Activated CD8-positive, alpha-beta memory T cell treated with anti-CD3 and anti-CD28 coated beads for 1 hour (primary cell): Measurements from ENCODE around the gene MARCHF6.
"Not testable (repeated sequence)": the region's sequence is repeated elsewhere in the genome, so short reads cannot be mapped to it uniquely, and the experiment has no call there.

Source experiments
- DNase-seq, 2 donors: peaks; one replicate each; pipeline ENCODE4 v3.0.0-alpha.2; 2020; ENCODE audit warnings: low read depth in 1 of 2; ENCODE audit errors: extremely low read depth in 1 of 2

Gene MARCHF6

DNA sequence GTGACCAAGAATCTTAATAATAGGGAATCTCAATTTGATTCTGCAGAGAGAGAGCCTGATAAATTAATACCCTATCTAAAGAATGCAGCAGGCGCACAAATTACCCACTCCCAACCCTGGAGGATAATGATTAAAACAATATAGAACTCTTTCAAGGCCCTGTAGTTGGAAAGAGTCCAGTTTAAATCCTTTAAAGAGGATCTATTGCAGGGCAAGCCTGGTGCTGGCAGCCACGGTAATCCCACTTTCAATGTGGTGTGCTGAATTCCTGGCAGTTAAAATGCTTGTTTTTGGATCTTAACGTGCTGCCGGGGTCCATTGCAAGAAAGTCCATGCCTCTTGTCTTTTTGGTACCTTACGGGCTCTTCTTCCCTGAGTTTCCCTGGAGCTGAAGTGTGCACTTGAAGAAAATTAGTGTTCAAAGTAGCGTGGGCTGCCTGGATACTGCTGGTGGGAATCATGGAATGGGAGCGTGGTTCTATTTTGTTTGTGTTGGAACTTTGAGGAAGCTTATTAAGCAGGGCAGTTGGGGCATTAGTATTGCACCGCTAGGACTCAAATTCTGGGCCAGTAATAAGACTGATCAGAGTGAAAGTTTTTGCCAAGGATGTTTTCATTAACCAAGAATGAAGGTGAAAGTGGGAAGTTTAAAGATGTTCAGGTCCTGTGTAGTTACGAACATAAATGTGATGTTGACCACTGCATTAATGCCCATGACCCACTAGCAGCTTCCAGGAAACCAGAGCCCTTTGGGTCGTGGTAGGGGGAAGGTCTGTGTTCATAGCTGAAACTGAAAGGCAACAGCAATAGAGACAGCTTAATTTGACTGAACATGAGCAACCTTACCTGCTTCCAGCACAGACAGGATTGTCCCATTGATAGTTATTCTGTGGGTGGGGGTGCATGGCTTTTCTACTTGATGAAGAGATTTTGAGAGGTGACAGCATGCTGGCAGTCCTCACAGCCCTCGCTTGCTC, 20.8 kb downstream of the MARCHF6 start:
- no peak for DNase-seq

DNA sequence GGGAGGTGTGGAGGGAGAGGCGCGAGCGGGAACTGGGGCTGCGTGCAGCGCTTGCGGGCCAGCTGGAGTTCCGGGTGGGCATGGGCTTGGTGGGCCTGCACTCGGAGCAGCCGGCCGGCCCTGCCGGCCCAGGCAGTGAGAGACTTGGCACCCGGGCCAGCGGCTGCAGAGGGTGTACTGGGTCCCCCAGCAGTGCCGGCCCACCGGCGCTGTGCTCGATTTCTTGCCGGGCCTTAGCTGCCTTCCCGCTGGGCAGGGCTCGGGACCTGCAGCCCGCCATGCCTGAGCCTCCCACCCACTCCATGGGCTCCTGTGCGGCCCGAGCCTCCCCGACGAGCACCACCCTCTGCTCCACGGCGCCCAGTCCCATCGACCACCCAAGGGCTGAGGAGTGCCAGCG, 21.7 kb downstream of the MARCHF6 start:
- not testable (repeated sequence) for DNase-seq

DNA sequence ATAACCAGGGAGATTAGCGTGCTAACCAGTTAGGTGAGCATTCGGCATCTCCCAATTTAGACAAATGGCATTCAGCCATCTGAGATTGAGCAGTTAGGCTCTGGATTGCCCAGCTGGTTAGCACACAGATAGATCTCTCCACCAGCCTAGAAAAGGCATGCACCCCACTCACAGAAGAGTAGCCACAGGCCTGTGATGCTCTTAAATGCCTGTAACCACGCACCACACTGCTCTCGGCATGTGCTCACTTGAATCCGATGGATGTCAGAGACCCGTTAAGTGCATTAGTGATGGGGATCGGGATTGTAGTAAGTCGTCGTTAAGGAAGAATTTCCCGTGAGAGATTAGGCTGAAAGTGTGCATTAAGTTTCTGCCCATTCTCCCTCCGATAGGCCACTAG, 23.0 kb downstream of the MARCHF6 start:
- no peak for DNase-seq

- DNase-seq = no peak
These were observed 23.6 kb downstream of the MARCHF6 start for GRCh38 chr5:10377081-10377480.

DNA sequence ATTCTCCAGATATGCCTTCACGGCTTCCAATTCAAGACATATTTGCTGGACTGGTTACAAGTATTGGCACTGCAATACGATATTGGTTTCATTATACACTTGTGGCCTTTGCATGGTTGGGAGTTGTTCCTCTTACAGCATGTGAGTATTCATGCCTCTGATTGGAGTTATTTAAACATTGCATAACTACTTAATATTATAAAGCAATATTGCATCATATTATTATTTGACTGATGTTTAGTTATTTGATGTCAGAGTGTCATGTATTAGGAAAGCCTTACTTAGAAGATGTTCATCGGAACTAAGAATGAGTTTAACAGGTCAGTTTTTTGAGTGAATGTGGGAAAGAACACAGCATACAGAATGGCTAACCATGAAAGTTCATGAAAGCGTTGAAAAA, 28.3 kb downstream of the MARCHF6 start:
- DNase-seq = no peak

DNA sequence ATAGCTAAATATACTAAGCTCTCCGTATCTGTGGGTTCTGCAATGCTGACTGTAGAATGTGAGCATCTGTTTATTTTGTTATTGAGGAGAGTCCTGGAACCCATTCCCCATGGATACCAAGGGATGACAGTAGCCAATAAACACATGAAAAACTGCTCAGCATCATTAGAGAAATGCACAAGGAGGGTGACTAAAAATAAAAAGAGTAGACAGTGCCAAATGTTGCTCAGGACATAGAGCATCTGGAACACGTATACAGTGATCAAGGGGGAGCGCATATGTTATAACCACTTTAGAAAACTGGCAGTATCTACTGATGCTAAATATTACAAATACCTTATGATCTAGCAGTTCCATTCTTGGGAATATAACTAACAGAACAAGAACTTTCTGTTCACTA, 31.0 kb downstream of the MARCHF6 start:
- no peak for DNase-seq

- DNase-seq = no peak
These were observed 34.2 kb downstream of the MARCHF6 start for GRCh38 chr5:10387690-10388089.

GRCh38 chr5:10391130-10391529, 37.6 kb downstream of the MARCHF6 start:
- DNase-seq = no peak

DNA sequence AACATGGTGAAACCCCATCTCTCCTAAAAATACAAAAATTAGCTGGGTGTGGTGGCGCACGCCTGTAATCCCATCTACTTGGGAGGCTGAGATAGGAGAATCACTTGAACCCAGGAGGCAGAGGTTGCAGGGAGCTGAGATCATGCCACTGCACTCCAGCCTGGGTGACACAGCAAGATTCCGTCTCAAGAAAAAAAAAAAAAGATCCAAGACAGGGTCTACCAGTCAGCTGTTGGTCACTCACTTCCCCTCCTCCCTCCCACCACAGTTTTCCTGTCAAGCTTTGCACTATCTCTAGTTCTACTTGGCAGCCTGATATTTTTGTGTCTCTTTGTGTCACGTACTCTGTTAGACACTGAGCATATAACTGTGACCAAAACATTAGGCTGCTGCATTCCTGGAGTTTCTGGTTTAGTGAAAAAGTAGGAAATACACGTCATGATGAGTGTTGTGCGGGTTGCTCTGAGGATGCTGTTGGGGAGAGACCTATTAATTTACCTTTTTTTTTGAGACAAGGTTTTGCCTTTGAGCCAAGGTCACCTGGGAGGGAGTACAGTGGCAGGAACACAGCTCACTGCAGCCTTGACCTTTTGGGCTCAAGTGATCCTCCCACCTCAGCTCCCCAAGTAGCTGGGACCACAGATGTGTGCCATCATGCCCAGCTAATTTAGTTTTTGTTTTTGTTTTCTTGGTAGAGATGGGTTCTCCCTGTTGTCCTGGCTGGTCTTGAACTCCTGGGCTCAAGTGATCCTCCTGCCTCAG, 39.3 kb downstream of the MARCHF6 start:
- not testable (repeated sequence) for DNase-seq

- no peak for DNase-seq
These were observed 40.0 kb downstream of the MARCHF6 start for GRCh38 chr5:10393491-10393890.

DNA sequence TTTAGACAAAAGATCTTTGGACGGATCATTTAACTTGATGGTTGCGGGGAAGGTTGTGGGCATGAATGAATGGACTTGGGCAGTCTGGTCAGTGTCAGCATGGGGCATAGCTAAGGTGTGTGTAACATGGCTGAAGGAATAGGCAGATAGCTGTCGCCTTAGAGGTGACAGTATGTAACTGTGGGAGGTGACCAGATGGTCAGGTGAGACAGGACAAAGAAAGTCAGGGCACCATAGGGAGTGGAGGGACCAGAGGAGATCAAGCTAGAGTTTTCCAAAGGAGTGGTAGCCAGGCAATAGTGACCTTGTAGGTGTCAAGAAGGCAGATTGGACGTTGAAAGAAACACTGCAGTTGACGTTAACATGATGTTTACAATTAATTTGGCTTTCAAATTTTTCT, 43.1 kb downstream of the MARCHF6 start:
- no peak for DNase-seq

- DNase-seq = no peak
These were observed 46.3 kb downstream of the MARCHF6 start for GRCh38 chr5:10399839-10400238.

- no peak for DNase-seq
These were observed 46.9 kb downstream of the MARCHF6 start for GRCh38 chr5:10400411-10400810.

- no peak for DNase-seq
These were observed 47.3 kb downstream of the MARCHF6 start for GRCh38 chr5:10400831-10401230.

GRCh38 chr5:10401498-10401897, 48.0 kb downstream of the MARCHF6 start:
- no peak for DNase-seq
